ENCODE results near the gene PCDHB6.
"Not testable (repeated sequence)": the region's sequence is repeated elsewhere in the genome, so short reads cannot be mapped to it uniquely, and the experiment has no call there.

PCDHB6 gene

DNA sequence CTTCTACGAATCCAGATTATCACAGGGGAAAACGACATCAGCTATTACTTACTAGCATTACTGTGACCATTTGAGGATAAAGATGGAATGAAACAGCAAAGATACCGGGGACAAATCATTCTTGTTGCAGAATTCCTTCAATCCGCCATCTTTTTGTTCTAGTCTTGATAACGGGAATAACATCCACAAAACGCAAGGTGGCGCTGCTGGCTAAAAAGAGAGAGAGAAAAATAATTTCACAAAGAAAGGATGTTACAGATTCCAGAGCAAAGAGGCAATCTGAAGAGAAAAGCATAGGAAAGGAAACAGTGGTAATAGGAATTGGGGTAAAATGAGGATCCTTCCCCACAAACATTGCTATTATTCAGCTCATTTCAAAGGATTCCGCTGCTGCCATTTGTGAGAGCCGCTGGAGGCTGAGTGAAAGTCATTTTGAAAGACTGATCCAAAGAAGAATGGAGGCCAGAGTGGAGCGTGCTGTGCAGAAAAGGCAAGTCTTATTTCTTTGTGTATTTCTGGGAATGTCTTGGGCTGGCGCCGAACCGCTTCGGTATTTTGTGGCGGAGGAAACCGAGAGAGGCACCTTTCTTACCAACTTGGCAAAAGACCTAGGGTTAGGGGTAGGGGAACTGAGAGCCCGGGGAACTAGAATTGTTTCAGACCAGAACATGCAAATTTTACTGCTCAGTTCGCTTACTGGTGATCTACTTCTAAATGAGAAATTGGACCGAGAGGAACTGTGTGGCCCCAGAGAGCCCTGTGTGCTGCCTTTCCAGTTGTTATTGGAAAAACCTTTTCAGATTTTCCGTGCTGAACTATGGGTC is 22.7 kb downstream of the PCDHB6 start, which contains the start of gene PCDHB7:
PCDHB7 (plus strand) TSS at position 264 of the 824 bp plus-strand sequence; CDS start at position 456, 192 bp downstream.
- peak; percentile 11 for DNase-seq (ENCODE audit: low spot score)

GRCh38 chr5:141174291-141175104 is 24.6 kb downstream of the PCDHB6 start:
- not testable (repeated sequence) for DNase-seq (ENCODE audit: low spot score)

GRCh38 chr5:141175933-141176332 is 26.1 kb downstream of the PCDHB6 start:
- DNase-seq (ENCODE audit: low spot score) = no peak

DNA sequence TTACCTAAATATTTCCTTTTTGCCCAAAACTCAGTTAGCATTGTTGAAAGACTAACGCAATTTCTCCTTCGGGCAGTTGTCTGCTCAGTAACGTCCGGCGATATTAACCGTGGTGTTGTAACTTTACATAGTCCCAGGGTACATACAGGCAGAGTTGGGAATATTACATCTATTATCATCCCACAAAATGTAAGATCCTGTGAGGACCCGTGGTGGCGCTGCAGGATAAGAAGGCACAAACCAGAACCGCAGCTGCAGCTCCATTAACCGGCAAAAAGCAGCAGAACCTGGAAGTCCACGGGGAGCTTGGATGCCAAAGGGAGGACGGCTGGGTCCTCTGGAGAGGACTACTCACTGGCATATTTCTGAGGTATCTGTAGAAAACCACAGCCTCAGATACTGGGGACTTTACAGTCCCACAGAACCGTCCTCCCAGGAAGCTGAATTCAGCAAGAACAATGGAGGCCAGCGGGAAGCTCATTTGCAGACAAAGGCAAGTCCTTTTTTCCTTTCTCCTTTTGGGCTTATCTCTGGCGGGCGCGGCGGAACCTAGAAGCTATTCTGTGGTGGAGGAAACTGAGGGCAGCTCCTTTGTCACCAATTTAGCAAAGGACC is 27.8 kb downstream of the PCDHB6 start, which contains the start of gene PCDHB8:
PCDHB8 (plus strand) TSS at position 214 of the 615 bp plus-strand sequence; CDS start at position 459, 245 bp downstream.
- not testable (repeated sequence) for DNase-seq (ENCODE audit: low spot score)

DNA sequence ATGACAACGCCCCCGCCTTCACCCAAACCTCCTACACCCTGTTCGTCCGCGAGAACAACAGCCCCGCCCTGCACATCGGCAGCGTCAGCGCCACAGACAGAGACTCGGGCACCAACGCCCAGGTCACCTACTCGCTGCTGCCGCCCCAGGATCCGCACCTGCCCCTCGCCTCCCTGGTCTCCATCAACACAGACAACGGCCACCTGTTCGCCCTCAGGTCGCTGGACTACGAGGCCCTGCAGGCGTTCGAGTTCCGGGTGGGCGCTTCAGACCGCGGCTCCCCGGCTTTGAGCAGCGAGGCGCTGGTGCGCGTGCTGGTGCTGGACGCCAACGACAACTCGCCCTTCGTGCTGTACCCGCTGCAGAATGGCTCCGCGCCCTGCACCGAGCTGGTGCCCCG is 29.5 kb downstream of the PCDHB6 start:
- DNase-seq (ENCODE audit: low spot score) = not testable (repeated sequence)

DNA sequence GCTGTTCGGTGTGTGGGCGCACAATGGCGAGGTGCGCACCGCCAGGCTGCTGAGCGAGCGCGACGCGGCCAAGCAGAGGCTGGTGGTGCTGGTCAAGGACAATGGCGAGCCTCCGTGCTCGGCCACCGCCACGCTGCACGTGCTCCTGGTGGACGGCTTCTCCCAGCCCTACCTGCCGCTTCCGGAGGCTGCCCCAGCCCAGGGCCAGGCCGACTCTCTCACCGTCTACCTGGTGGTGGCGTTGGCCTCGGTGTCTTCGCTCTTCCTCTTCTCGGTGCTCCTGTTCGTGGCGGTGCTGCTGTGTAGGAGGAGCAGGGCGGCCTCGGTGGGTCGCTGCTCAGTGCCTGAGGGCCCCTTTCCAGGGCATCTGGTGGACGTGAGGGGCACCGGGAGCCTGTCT is 30.0 kb downstream of the PCDHB6 start:
- not testable (repeated sequence) for DNase-seq (ENCODE audit: low spot score)

DNA sequence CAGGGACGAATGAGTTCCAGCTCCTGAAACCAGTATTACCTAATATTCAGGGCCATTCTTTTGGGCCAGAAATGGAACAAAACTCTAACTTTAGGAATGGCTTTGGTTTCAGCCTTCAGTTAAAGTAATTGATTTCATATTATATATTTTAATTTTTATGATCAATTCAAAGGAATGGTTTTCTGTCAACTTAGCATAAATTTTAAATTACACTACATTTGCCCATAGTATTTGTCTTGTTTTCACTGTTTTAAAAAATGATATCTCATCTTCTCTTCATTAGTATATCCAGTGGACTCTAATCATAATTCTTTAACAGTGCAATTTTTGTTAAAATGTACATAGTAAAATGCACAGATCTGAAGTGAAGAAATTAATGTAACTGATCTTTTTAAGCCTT is 30.5 kb downstream of the PCDHB6 start:
- DNase-seq (ENCODE audit: low spot score) = no peak

GRCh38 chr5:141182248-141182647 is 32.4 kb downstream of the PCDHB6 start, which contains the start of gene PCDHB16:
TSS of gene PCDHB16 (plus strand) at chr5:141182387. CDS start at chr5:141182560, 173 bp downstream.
- DNase-seq (ENCODE audit: low spot score) = peak; percentile 47

DNA sequence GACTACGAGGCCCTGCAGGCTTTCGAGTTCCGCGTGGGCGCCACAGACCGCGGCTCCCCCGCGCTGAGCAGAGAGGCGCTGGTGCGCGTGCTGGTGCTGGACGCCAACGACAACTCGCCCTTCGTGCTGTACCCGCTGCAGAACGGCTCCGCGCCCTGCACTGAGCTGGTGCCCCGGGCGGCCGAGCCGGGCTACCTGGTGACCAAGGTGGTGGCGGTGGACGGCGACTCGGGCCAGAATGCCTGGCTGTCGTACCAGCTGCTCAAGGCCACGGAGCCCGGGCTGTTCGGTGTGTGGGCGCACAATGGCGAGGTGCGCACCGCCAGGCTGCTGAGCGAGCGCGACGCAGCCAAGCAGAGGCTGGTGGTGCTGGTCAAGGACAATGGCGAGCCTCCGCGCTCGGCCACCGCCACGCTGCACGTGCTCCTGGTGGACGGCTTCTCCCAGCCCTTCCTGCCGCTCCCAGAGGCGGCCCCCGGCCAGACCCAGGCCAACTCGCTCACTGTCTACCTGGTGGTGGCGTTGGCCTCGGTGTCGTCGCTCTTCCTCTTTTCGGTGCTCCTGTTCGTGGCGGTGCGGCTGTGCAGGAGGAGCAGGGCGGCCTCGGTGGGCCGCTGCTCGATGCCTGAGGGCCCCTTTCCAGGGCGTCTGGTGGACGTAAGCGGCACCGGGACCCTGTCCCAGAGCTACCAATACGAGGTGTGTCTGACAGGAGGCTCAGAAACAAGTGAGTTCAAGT is 34.4 kb downstream of the PCDHB6 start:
- DNase-seq (ENCODE audit: low spot score) = not testable (repeated sequence)

GRCh38 chr5:141186897-141187512 is 37.1 kb downstream of the PCDHB6 start, which contains the start of gene PCDHB9:
TSS of gene PCDHB9 (plus strand) at chr5:141187161. CDS start at chr5:141187319, 158 bp downstream.
- no peak for DNase-seq (ENCODE audit: low spot score)

GRCh38 chr5:141188682-141189081 is 38.8 kb downstream of the PCDHB6 start:
- DNase-seq (ENCODE audit: low spot score) = not testable (repeated sequence)

DNA sequence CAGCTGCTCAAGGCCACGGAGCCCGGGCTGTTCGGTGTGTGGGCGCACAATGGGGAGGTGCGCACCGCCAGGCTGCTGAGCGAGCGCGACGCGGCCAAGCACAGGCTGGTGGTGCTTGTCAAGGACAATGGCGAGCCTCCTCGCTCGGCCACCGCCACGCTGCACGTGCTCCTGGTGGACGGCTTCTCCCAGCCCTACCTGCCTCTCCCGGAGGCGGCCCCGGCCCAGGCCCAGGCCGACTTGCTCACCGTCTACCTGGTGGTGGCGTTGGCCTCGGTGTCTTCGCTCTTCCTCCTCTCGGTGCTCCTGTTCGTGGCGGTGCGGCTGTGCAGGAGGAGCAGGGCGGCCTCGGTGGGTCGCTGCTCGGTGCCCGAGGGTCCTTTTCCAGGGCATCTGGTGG is 39.3 kb downstream of the PCDHB6 start:
- DNase-seq (ENCODE audit: low spot score) = not testable (repeated sequence)

GRCh38 chr5:141192110-141192725 is 42.4 kb downstream of the PCDHB6 start, which contains the start of gene PCDHB10:
TSS of gene PCDHB10 (plus strand) at chr5:141192353. CDS start at chr5:141192553, 200 bp downstream.
- DNase-seq (ENCODE audit: low spot score) = peak; percentile 9

DNA sequence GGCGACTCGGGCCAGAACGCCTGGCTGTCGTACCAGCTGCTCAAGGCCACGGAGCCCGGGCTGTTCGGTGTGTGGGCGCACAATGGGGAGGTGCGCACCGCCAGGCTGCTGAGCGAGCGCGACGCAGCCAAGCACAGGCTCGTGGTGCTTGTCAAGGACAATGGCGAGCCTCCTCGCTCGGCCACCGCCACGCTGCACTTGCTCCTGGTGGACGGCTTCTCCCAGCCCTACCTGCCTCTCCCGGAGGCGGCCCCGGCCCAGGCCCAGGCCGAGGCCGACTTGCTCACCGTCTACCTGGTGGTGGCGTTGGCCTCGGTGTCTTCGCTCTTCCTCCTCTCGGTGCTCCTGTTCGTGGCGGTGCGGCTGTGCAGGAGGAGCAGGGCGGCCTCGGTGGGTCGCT is 44.5 kb downstream of the PCDHB6 start:
- not testable (repeated sequence) for DNase-seq (ENCODE audit: low spot score)

DNA sequence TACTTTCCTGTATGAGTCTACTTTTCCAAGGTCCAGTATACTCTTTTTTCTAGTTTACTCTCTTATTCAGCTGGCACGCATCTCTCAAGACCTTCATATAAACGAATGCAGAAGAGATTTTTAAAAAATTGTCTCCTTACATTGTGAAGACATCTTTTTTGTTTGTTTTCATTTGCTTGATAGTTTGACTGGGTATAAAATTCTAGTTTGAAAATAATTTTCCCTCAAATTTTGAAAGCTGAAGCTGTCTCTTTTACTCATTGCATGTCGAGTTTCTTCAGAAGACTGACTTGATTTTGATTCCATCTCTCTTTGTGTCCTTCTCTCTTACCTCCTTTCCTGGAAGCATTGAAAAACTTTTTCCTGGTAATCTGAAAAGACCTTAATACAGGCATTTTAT is 46.5 kb downstream of the PCDHB6 start:
- no peak for DNase-seq (ENCODE audit: low spot score)

DNA sequence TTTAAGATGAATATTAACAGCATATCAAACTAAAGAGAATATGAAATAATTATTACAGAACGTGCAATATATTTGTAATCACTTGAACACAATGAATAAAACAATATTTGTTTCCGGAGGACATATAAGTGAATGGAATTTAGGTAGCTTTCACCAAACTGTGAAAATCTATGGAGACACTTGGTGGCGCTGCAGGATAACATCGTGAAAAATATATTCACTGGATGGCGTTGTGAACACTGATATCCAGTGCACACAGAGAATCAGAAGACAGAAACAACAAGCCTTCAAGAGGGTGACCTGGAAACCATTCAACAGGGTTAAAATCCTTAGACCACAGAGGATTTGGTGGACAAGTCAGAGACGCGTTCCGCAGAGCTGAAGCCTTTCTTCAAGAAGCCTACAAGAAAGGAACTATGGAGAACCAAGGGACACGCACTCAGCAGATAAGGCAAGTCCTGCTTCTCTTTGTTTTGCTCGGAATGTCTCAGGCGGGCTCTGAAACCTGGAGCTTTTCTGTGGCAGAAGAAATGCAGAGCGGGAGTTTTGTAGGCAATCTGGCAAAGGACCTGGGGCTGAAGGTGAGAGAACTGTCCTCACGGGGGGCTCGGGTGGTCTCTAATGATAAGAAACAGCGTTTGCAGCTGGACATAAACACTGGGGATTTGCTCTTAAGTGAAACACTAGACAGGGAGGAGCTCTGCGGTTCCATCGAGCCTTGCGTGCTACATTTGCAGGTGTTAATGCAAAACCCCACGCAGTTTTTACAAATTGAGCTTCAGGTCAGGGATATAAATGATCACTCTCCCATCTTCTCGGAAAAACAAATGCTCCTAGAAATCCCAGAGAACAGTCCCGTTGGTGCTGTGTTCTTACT is 49.7 kb downstream of the PCDHB6 start, which contains the start of gene PCDHB11:
PCDHB11 (plus strand) TSS at position 269 of the 877 bp plus-strand sequence; CDS start at position 417, 148 bp downstream.
- no peak for DNase-seq (ENCODE audit: low spot score)

DNA sequence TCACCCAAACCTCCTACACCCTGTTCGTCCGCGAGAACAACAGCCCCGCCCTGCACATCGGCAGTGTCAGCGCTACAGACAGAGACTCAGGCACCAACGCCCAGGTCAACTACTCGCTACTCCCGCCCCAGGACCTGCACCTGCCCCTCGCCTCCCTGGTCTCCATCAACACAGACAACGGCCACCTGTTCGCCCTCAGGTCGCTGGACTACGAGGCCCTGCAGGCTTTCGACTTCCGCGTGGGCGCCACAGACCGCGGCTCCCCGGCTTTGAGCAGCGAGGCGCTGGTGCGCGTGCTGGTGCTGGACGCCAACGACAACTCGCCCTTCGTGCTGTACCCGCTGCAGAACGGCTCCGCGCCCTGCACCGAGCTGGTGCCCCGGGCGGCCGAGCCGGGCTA is 51.3 kb downstream of the PCDHB6 start:
- DNase-seq (ENCODE audit: low spot score) = not testable (repeated sequence)

DNA sequence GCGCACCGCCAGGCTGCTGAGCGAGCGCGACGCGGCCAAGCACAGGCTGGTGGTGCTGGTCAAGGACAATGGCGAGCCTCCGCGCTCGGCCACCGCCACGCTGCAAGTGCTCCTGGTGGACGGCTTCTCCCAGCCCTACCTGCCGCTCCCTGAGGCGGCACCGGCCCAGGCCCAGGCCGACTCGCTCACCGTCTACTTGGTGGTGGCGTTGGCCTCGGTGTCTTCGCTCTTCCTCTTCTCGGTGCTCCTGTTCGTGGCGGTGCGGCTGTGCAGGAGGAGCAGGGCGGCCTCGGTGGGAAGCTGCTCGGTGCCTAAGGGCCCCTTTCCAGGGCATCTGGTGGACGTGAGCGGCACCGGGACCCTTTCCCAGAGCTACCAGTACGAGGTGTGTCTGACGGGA is 51.8 kb downstream of the PCDHB6 start:
- DNase-seq (ENCODE audit: low spot score) = not testable (repeated sequence)
